GM10847 (cell line): ENCODE measurements around the gene CALML6.

Experiments used
- POLR2A ChIP-seq: IDR thresholded peaks from 2 replicates; pipeline ENCODE4 v1.6.1; 2011; ENCODE audit not compliant: insufficient read length; ENCODE audit errors: extremely low read depth

Gene CALML6

GRCh38 chr1:1914971-1915692, at the start of gene CALML6:
Gene CALML6 (plus strand): TSS chr1:1915260. CDS start chr1:1915281, 21 bp downstream.
- TF ChIP-seq POLR2A, result no peak

- TF ChIP-seq POLR2A, result no peak
Measured at GRCh38 chr1:1867164-1867563, 47.9 kb upstream of the CALML6 start.

- TF ChIP-seq POLR2A, result no peak
Measured at GRCh38 chr1:1869469-1869868, 45.6 kb upstream of the CALML6 start.

- TF ChIP-seq POLR2A, result no peak
Measured at GRCh38 chr1:1872329-1872994, 42.6 kb upstream of the CALML6 start.

- no peak for TF ChIP-seq POLR2A
Measured at GRCh38 chr1:1873186-1873585, 41.9 kb upstream of the CALML6 start.

GRCh38 chr1:1874901-1875300, 40.2 kb upstream of the CALML6 start:
- TF ChIP-seq POLR2A, result no peak

- no peak for TF ChIP-seq POLR2A
Measured at GRCh38 chr1:1875932-1876331, 39.1 kb upstream of the CALML6 start.

GRCh38 chr1:1876335-1876930, 38.6 kb upstream of the CALML6 start:
- no peak for TF ChIP-seq POLR2A

GRCh38 chr1:1877865-1878436, 37.1 kb upstream of the CALML6 start:
- TF ChIP-seq POLR2A, result no peak

GRCh38 chr1:1879942-1880341, 35.1 kb upstream of the CALML6 start:
- no peak for TF ChIP-seq POLR2A

- TF ChIP-seq POLR2A, result no peak
Measured at GRCh38 chr1:1880617-1881312, 34.3 kb upstream of the CALML6 start.

- TF ChIP-seq POLR2A, result no peak
Measured at GRCh38 chr1:1881727-1882126, 33.3 kb upstream of the CALML6 start.

- no peak for TF ChIP-seq POLR2A
Measured at GRCh38 chr1:1883092-1883873, 31.8 kb upstream of the CALML6 start.

GRCh38 chr1:1889090-1889750, 25.8 kb upstream of the CALML6 start:
- TF ChIP-seq POLR2A, result no peak
